HCEC 1CT (cell line): Measurements from ENCODE around the gene ATP10A.

Source experiments
- DNase-seq: peaks from one replicate; pipeline ENCODE4 v3.0.0-alpha.2; 2017

Gene ATP10A, protein sequence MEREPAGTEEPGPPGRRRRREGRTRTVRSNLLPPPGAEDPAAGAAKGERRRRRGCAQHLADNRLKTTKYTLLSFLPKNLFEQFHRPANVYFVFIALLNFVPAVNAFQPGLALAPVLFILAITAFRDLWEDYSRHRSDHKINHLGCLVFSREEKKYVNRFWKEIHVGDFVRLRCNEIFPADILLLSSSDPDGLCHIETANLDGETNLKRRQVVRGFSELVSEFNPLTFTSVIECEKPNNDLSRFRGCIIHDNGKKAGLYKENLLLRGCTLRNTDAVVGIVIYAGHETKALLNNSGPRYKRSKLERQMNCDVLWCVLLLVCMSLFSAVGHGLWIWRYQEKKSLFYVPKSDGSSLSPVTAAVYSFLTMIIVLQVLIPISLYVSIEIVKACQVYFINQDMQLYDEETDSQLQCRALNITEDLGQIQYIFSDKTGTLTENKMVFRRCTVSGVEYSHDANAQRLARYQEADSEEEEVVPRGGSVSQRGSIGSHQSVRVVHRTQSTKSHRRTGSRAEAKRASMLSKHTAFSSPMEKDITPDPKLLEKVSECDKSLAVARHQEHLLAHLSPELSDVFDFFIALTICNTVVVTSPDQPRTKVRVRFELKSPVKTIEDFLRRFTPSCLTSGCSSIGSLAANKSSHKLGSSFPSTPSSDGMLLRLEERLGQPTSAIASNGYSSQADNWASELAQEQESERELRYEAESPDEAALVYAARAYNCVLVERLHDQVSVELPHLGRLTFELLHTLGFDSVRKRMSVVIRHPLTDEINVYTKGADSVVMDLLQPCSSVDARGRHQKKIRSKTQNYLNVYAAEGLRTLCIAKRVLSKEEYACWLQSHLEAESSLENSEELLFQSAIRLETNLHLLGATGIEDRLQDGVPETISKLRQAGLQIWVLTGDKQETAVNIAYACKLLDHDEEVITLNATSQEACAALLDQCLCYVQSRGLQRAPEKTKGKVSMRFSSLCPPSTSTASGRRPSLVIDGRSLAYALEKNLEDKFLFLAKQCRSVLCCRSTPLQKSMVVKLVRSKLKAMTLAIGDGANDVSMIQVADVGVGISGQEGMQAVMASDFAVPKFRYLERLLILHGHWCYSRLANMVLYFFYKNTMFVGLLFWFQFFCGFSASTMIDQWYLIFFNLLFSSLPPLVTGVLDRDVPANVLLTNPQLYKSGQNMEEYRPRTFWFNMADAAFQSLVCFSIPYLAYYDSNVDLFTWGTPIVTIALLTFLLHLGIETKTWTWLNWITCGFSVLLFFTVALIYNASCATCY (N-terminal part only)

DNA sequence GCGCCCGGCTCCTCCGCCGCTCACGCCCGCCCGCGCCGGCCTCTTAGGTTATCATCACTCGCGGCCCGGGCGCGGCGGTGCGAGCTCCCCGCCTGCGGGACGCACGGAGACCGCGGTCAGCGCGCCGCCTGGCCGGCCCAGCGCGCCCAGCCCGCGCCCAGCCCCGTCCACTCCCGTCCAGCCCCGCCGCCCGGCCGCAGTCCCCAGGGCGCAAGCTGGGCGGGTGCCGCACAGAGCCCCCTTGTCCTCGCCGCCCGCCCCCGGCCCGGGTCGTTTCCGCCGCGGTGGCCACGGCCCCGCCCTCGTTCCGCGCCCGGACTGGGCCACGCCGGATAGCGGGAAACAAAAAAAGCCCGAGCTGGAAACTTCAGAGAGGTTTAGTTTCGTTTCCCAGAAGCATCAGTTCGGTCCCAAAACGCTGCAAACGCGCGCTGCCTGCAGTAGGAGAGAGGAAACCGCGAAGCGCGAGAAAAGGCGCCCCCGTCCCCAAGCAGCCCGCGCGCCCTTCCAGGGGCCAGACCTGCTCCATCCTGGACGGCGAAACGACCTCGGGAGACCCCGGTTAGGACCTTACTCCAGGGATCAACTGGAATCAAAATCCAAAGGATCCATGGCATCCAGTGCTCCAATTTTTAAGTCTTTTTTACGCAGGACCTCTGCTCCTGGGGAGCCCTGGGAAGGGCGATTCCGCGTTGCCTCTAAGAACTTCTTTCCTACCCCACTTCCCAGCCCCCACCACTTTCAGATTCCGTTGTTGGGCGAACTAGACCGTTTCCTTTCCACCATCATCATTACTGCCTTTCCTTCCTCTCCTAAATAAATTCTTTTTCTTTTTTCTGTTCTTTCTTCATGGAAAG lies at the start of gene ATP10A:
Gene ATP10A (minus strand): TSS at position 217 of the 857 bp plus-strand sequence. CDS start 231 bp downstream, outside the sequence.
- DNase-seq: peak; percentile 12

DNA sequence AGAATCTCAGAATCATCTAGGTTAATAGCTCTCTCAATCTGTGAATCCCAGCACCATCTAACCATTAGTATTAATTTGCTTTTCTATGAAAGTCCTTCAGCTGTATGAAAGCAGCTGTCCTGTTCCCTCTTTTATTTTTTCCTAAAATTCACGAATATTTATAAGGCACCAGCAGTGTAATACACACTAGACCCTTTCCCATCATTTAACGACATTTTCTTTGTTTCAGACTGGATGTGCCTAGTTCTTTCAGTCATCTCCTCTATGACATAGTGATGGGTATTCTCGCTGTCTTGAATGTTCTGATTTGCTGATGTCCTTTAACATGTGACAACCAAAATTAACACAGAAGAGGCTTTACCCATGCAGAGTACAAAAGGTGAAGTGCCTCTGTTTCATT lies 48.9 kb upstream of the ATP10A start:
- DNase-seq: no peak

DNA sequence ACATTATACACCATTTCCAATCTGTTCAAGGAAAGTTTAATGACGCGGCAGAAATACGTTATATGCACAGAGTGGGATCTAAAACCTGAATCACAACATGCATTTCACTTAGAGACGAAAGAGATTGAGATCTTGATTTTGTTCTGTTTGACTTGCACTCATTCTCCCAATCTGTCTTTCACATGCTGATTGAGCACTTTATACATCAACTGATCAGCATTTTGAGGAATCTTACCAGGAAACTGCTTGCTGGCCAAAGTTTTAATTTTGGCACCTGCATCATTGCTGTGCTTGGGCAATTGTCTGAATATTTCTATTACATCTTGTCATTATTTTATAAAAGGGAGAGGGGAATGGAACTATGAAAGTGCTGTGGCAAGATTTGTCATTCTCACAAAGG lies 47.7 kb upstream of the ATP10A start:
- no peak for DNase-seq

DNA sequence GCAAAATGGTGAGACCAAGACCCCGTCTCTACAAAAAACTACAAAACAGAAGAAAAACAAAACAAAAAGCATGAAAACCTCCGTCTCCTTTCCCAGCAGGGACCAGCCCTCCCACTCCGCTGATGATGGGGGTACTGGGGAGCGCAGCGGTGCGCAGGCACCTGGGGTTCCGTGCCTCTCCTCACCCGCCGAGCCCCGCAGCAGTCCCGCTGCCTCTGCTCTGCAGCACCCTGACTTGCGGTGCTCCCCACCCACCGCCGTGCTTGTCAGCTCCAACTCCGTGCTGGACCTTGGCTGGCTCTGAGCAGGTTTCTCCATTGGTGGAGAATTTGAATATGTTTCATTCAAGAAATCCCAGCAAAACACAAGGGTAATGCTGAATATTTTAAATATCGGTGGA lies 46.7 kb upstream of the ATP10A start:
- no peak for DNase-seq

DNA sequence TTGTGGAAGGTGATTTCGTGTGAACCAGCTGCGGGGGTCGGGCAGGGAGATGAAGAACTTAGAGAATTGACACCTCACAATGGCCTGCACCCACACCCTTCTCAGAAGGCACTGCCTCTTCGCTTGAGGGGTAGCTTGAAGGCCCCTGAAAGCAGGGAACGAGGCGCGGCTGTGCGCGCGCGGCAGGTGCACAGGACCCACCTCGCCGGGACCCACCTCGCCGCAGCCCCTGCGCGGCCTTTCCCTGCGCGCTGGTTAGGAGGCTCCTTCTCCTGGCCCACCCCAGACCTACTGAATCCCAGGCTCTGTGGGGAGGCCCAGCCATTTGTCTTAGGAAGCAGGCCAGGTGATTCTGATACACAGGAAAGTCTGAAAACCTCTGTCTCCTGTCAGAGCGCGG lies 46.2 kb upstream of the ATP10A start:
- no peak for DNase-seq

DNA sequence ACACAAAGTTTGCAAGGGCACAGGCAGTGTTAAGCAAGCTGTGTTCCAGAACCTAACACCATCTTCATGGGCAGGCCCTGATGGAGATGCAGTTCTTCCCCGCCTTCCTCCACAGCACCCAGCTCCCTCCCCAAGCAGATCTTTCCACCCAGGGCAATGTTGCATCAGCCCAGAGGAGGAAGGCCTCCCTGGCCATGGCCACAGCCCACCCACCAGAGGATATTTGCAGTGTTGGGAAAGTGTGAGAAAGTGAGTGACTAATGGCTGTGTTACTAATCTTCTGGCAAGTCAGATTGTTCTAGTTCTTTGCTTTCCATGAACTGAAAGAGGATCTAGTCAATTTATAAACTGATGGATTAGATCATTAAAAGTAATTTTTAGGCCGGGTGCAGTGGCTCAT lies 42.0 kb upstream of the ATP10A start:
- DNase-seq: peak; percentile 50

DNA sequence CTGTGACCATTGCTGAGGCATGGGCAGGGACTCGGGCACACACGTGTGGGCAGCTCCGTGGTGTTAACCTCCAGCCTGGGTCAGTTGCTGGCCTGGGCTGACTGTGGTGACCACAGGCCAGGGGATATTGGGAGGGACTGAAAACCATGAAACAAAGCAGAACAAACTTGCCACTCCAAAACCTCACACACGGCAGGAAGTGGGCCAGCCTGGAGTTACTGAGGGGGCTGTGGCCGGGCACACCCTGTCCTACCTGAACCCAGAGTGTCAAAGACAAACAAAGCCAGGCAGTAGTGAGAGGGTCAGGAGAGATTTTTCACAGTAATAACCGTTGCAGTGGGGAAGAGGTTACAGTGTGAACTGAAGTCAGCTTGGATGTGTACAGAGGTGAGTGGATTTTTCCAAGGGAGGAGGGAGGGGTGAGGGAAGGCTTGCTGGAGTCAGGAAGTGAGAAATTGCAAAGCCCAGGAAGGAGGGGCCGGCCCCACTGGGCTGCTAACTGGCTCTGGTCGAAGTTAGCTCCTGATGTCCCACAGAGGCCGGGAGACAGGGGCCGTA lies 40.0 kb upstream of the ATP10A start:
- peak; percentile 6 for DNase-seq

DNA sequence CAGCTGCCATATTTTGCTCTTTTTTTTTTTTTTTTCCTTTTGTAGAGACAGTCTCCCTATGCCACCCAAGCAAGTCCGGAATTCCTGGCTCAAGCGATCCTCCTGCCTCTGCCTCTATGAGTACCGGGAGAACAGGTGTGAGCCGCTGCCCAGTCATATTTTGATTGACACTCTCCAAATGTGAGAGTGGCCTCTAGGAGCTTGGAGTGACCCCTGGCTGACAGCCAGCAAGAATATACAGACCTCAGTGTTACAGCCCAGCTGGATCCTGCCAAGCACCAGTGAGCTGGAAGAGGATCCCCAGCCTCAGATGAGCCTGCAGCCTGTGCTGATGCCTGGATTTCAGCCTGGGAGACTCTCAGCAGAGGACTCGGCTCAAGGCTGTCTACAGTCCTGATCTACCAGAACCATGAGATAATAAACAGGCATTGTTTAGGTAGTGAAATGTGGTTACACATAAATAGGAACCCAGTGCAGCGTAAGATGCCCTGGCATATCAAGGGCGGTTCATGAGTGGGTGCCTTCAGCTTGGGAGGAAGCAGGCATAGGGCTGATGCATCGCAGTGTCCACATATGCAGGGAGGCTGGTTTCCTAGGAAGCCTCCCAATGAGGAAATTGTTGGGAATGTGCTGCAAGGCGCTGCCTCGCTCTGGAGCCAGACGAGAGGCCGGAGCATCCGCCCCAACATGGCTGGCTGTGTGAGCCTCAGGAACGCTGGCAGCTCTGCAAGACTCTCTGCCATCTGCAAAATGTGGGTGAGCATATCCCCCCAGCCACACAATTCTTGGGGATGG lies 38.9 kb upstream of the ATP10A start:
- DNase-seq: no peak

DNA sequence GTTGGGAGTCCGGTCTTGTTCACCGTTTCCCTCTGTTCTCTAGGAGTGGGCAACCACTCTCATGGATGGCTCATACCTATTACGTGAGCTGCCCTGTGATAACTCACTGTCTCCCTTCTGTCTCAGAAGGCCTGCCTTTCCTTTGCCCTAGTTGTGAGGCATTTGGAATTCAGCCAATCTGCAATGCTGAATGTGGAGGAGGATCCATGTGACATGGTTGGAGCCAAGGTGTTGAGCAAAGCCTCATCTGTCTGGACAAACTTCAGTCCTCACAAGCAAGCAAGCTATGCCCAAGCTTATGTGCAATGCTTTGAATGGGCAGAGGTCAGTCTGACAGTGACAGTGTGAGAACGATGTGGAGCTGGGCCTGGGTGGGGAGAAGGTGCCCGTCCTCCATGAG lies 37.8 kb upstream of the ATP10A start:
- no peak for DNase-seq

DNA sequence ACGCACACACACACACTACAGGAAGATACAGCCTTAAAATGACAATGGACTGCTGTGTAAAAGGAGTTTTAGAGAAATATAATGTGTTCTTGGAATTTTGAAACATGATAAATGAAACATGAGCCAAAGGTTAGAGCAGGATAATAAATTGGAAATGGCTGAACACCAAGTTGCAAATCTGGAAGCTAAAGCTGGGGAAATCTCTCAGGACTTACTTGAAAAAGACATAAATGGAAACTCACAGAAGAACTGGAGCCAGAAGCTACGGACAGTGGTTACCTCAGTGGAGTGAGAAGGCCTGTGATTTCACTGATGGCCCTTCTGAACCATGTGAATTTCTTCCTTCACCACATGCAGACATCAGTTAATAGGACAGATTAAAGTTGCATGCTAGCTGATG lies 37.3 kb upstream of the ATP10A start:
- DNase-seq: no peak

DNA sequence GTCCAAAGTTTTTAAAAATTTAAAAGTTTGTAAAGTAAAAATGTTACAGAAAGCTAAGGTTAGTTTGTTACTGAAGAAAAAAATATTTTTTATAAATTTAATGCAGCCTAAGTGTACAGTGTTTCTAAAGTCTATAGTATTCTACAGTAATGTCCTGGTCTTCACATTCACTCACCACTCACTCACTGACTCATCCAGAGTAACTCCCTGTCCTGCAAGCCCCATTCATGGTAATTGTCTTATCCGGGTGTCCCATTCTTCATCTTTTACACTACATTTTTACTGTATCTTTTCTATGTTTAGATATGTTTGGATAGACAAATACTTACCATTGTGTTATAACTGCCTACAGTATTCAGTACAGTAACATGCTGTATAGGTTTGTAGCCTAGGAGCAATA lies 36.7 kb upstream of the ATP10A start:
- no peak for DNase-seq

DNA sequence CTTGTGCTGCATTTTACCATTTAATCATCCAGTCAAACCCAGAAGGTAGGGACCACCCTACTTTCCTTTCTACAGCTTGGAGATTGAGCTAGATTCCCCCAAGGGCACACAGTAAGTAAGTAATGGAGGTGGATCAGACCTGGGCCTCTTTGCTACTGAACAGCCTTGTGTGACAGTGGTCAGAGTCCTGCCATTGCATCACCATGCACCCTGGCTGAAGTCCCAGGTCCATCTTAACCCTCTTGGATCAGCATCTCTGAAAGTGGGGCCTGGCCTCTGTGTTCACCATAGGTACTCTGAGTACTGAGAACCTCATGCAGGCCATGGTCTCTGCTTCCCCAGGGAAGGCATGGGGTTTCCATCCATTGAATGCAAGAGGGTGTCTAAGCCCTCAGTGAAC lies 34.5 kb upstream of the ATP10A start:
- DNase-seq: no peak

DNA sequence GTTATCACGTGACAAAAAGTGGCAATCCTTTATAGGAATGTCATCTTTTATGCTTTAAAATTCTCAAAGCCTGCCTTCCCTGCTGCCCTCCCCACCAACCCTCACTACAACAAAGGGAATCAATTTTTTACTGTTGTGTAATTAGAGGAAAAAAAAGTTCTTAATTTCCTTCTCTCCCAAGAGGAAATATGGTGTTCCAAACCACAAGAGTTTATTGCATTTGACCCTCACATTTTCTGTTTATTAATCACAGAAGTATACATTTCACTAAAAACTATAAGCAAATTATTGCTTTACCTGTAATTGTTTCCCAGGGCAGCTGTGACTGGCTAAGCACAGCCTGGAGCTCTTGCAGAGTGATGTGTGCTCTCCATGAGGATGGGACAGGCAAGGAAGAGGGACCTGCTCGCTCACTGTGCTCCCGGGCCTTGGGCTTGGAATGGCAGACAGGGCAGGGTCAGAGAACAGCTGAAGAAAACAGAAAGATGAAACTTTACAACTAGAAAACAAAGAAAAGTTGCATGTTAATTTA lies 31.3 kb upstream of the ATP10A start:
- peak; percentile 13 for DNase-seq

DNA sequence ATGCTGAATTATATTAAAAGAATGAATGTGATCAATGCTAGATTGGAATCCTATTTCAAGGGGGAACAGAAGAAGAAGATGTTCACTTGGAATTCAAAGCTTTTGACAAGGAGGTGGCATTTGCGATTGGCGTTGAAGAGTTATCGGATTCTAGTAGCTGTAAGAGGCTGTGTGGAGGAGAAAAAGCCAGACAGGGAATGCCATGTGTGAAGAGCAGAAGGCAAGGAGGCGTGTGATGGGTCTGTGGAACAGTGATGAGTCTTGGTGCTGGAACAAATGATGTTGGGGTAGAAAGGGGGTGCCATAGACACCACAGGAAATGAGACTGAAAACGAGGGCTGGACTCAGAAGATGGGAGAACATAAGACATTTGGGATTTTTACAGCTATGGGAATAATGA lies 30.5 kb upstream of the ATP10A start:
- DNase-seq: no peak

DNA sequence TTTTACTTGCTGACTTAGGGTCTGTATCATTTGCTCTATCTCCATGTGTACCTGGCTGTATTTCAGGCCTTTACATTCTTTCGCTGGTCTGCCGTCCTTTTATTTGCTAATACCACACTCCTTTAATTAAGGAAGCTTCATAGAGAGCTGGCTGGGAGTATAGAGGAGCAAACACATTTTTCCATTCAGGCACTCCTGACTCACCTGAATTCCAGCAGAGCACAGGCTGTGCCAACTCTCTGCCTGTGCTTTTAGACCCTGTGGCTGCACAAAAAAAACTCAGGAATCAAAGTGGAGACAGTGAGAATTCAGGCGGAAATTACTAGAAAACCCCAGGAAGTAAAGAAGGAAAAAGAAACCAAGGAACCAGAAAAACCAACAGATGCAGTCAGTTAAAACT lies 29.0 kb upstream of the ATP10A start:
- no peak for DNase-seq

DNA sequence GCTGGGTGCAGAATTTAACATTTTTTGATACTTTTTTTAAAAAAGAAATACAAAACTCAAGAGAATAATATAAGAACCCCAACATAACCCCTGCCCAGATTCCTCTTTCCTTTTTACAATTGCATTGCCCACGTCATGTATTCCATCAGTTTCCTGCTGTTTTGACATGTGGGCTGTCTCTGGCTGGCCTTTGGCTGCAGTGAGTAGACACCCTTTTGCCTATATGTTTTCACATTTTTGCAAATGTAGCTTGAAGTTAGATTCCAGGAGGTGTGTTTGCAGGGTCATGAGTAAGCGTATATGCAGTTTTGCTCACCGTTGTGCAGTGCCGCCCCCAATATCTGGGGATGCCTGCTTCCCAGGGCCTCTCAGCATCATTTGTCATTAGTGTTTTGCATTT lies 28.0 kb upstream of the ATP10A start:
- DNase-seq: no peak

DNA sequence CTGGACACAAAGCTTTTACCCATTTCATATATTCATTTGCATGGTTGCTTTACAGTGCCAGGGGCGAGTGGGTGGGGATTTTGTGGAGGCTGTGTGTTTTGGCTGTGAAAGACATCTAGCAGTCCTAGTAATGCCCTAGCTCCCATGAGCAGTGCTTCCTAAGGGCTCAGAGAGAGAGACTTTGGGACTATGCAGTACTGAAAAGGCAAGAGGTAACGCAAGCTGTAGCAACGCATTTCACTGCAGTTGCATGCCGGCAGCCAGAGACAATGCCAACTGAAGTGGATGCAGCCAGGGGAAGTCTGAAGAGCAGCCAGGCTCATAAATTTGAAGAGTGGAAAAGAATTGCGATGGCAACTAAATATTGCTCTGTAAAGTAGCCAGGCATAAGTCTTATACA lies 27.4 kb upstream of the ATP10A start:
- no peak for DNase-seq

DNA sequence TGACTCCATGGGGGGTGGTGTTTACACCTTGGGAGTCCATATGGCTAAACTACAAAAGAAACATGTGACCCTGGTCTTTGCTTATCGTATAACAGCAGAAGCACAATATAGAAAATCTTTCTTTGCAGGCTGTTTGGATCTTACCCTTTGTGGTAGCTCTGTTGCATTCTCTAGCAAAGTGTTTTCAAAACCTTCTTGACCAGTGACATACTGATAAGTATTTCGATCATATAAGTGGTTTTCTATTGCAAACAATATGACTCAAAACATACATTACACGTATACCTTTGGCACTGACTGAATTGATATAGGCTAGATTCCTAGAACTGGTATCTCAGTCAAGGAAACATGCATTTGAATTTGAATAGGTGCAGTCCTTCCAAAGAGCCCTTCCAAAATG lies 24.7 kb upstream of the ATP10A start:
- no peak for DNase-seq

DNA sequence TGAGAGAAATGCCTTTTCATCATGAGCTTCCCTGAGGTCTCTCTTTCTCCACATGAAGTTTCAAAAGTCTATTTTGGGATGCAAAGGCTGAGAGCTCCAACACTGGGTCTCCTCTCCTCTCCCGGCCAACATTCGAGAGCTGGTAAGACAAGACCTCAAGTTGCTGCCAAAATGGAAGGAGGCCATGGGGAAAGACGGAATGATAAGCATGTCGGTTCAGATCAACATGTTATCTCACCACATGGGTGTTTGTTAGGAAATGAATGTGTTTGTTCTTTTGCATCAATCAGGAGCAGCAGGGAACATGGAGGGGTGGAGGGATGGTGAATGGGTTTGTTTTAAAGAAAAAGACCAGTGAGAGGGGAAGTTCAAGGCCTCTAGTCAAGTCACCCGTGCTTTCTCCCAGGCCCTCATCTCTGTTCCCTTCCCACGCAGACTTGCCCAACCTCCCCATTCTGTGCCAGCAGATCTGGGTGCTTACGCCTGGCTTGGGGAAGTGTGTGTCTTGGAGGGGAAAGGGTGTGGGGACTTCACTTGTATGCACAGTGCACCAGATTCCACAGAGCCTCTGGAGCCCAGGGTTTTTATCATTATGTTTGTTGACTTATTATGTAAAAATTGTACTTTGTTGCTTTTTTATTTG lies 23.5 kb upstream of the ATP10A start:
- DNase-seq: no peak

DNA sequence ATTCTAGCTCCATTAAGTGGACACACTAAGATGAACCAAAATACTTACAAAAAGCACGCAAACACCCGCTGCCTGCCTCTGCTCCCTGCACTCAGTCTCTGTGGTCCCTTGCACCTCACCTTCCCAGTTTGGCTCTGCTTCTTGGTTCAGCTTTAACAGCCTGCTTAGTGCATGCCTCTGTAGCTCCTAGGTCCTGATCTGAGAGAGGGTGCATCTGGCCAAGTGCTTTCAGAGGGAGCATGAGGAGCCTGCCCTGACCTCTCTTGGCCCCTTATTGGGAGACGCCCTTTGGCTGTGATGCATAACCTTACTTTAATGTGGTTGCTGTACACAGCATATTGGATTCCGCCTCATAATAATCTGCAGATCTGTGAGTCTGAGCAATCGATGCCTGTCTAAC lies 21.2 kb upstream of the ATP10A start:
- DNase-seq: no peak
